Endothelial cell (in vitro differentiated cells): Measurements from ENCODE around the gene PTPRN2. TPM values are rescaled to one million over a fixed set of nuclear protein-coding genes. Genes with fewer than 3 reads are reported as not detected.
"Not testable (repeated sequence)": the region's sequence is repeated elsewhere in the genome, so short reads cannot be mapped to it uniquely, and the experiment has no call there.

ENCODE experiments used
- DNase-seq: peaks from one replicate; pipeline ENCODE4 v3.0.0; 2021; ENCODE audit warnings: low spot score
- H3K27ac Mint-ChIP-seq: one replicate; pipeline ENCODE4 v1.8.0; 2021; ENCODE audit warnings: mixed read lengths, inconsistent platforms; ENCODE audit not compliant: unreplicated experiment
- H3K27me3 Mint-ChIP-seq: one replicate; pipeline ENCODE4 v1.8.0; 2021; ENCODE audit warnings: mild to moderate bottlenecking, moderate library complexity, mixed read lengths, inconsistent platforms; ENCODE audit not compliant: unreplicated experiment
- H3K36me3 Mint-ChIP-seq: one replicate; pipeline ENCODE4 v1.8.0; 2021; ENCODE audit warnings: mild to moderate bottlenecking, low read depth, mixed read lengths, inconsistent platforms; ENCODE audit not compliant: unreplicated experiment
- H3K4me1 Mint-ChIP-seq: one replicate; pipeline ENCODE4 v1.8.0; 2021; ENCODE audit warnings: mild to moderate bottlenecking, mixed read lengths, inconsistent platforms; ENCODE audit not compliant: unreplicated experiment
- H3K4me3 Mint-ChIP-seq: one replicate; pipeline ENCODE4 v1.8.0; 2021; ENCODE audit warnings: mild to moderate bottlenecking, mixed read lengths, inconsistent platforms; ENCODE audit not compliant: unreplicated experiment
- H3K9me3 Mint-ChIP-seq: one replicate; pipeline ENCODE4 v1.8.0; 2021; ENCODE audit warnings: mixed read lengths, inconsistent platforms; ENCODE audit not compliant: unreplicated experiment
- CTCF ChIP-seq: fragments of 200-600 bp; sonication (generic); IDR thresholded peaks from one replicate; pipeline ENCODE4 v1.5.0; 2021; ENCODE audit warnings: antibody characterized with exemption; ENCODE audit not compliant: unreplicated experiment
- total RNA-seq: library from RNA; stranded (reverse); fragmentation: NEBNext Ultra II Directional; extraction: Animal tissue kit (Norgen Biotek cat#: 25700); gene quantifications from one replicate; pipeline ENCODE4 v1.2.1, GENCODE V29; 2021; ENCODE audit not compliant: unreplicated experiment

PTPRN2 gene
- total RNA-seq, 1 donor from 2014 or later = 0.18 TPM

DNA sequence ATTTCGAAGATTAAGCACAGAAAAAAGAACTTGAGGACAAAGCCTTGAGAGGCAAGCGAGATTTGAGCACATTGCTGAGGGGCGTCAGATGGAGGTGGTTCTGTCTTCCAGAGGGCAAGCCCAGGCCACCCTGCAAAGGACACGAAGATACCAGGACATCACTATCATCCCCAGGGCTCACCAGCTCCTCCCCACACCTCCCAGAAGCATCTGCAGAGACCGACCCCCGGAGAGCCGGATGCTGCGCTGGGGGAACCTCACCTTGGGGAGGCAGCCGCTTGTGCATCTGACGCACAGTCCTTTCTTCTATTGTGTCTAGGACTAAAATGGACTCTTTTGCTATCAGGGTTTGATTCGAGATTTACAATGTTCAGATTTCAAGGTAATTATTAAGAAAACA is 991.2 kb downstream of the PTPRN2 start:
- Mint-ChIP-seq H3K4me1 (no peaks in the 10 kb centered on the region), H3K27me3 (peaks cover 8% of the 10 kb centered on the region), H3K27ac (no peak overlapping the region), H3K9me3 (peaks cover 56% of the 10 kb centered on the region), H3K4me3 (no peak overlapping the region), H3K36me3 (peaks cover 21% of the 10 kb centered on the region)
- TF ChIP-seq CTCF = no peak
- DNase-seq = no peak

- H3K4me3 Mint-ChIP-seq = no peak overlapping the region
- peaks cover 60% of the 10 kb centered on the region for H3K9me3 Mint-ChIP-seq
- TF ChIP-seq CTCF = no peak
- DNase-seq = no peak
- peaks cover 8% of the 10 kb centered on the region for H3K27me3 Mint-ChIP-seq
- H3K4me1 Mint-ChIP-seq = no peaks in the 10 kb centered on the region
- H3K36me3 Mint-ChIP-seq = peaks cover 22% of the 10 kb centered on the region
- H3K27ac Mint-ChIP-seq = no peak overlapping the region
Measured at GRCh38 chr7:157596026-157596425, 991.6 kb downstream of the PTPRN2 start.

DNA sequence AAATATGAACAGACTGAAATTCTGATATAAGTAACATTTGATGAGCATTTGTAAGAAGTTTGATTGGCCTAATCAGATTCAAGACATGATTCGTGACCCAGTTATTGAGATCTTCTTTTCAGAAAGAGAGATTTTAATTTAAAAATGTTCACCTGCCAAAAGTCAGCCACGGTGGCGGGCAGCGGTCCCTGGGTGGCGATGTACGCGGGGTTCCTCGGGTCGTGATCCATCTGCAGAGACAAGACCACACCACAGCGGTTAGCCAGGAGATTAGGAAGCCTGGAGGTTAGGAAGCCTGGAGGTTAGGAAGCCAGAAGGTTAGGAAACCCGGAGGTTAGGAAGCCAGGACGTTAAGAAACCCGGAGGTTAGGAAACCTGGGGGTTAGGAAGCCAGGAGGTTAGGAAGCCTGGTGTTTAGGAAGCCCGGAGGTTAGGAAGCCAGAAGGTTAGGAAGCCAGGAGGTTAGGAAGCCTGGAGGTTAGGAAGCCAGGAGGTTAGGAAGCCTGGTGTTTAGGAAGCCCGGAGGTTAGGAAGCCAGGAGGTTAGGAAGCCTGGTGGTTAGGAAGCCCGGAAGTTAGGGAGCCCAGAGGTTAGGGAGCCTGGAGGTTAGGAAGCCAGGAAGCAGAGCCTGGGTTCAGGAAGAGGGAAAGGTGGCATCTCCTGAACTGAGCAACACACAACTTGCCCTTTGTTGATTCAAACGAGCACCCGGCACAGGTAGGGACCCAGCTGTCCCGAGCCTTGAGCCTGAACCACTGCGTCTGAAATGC is 992.4 kb downstream of the PTPRN2 start:
- peaks cover 65% of the 10 kb centered on the region for H3K9me3 Mint-ChIP-seq
- H3K36me3 Mint-ChIP-seq = peaks cover 25% of the 10 kb centered on the region
- peak overlapping the region; percentile 76 for H3K4me3 Mint-ChIP-seq
- DNase-seq = no peak
- H3K27ac Mint-ChIP-seq = peak overlapping the region; percentile 36
- no peak for TF ChIP-seq CTCF
- H3K27me3 Mint-ChIP-seq = peaks cover 8% of the 10 kb centered on the region
- H3K4me1 Mint-ChIP-seq = no peaks in the 10 kb centered on the region

- DNase-seq = no peak
- Mint-ChIP-seq H3K36me3 (peaks cover 25% of the 10 kb centered on the region), H3K4me1 (no peaks in the 10 kb centered on the region), H3K27ac (no peak overlapping the region), H3K9me3 (peaks cover 66% of the 10 kb centered on the region), H3K4me3 (no peak overlapping the region), H3K27me3 (peaks cover 7% of the 10 kb centered on the region)
- no peak for TF ChIP-seq CTCF
Measured at GRCh38 chr7:157594306-157594705, 993.3 kb downstream of the PTPRN2 start.

- peaks cover 29% of the 10 kb centered on the region for H3K36me3 Mint-ChIP-seq
- DNase-seq = no peak
- H3K27me3 Mint-ChIP-seq = peaks cover 11% of the 10 kb centered on the region
- no peak overlapping the region for H3K4me3 Mint-ChIP-seq
- no peak for TF ChIP-seq CTCF
- no peak overlapping the region for H3K27ac Mint-ChIP-seq
- peaks cover 72% of the 10 kb centered on the region for H3K9me3 Mint-ChIP-seq
- H3K4me1 Mint-ChIP-seq = no peaks in the 10 kb centered on the region
Measured at GRCh38 chr7:157593541-157593940, 994.1 kb downstream of the PTPRN2 start.

- not testable (repeated sequence) for DNase-seq, H3K4me3 Mint-ChIP-seq, H3K27ac Mint-ChIP-seq, H3K4me1 Mint-ChIP-seq
- H3K27me3 Mint-ChIP-seq = peaks cover 11% of the 10 kb centered on the region
- peaks cover 30% of the 10 kb centered on the region for H3K36me3 Mint-ChIP-seq
- peaks cover 69% of the 10 kb centered on the region for H3K9me3 Mint-ChIP-seq
Measured at GRCh38 chr7:157592636-157593320, 994.8 kb downstream of the PTPRN2 start.
